GM21786 (cell line): ENCODE measurements around the gene FGF12.
A peak's percentile ranks its signal among the peaks of the same experiment; 100 is the strongest.
"Not testable (repeated sequence)": the region's sequence is repeated elsewhere in the genome, so short reads cannot be mapped to it uniquely, and the experiment has no call there.

ENCODE experiments used
- ATAC-seq: cut with Tn5 transposase; IDR thresholded peaks from one replicate; pipeline ENCODE4 v1.9.1; 2021; ENCODE audit not compliant: unreplicated experiment

FGF12 gene

DNA sequence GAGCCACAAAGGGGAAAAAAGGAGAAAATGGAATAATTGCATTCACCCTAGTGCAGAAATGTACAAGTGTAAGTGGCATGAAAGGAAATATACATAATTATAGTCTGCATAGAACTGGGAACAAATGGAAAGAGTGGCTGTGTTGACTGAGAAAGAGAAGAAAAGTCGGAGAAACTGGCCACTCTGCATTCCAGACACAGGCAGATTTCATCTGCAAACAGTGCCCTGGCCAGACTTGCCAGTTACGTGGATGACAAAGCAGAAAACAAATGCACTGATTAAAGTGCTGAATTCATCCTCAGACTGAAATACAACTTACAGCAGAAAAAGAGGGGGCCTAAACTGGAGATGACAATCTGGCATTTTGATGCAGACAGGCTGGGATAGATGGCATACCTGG, 129.8 kb downstream of the FGF12 start:
- no peak for ATAC-seq

DNA sequence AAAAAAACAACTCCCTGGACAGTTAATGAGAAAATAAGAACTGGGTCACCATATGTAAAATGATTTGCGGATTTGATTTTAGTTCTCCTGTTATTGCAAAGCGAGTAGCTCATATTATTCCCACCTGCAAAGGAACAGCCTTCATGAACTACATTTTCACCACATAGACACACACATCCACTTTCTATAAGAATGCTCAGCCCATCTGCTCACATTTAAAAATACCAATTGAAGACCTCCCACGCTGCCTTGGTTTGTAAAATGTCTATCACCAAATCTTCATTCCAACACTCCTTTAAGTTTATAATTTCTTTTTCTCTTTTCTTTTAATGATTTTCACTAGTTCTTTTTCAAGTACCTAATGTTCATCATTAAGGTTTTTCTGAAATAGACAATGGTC, 148.6 kb downstream of the FGF12 start:
- ATAC-seq = no peak

GRCh38 chr3:192577811-192578210, 149.5 kb downstream of the FGF12 start:
- no peak for ATAC-seq

GRCh38 chr3:192577271-192577670, 150.1 kb downstream of the FGF12 start:
- no peak for ATAC-seq

GRCh38 chr3:192576704-192577103, 150.6 kb downstream of the FGF12 start:
- ATAC-seq = not testable (repeated sequence)

DNA sequence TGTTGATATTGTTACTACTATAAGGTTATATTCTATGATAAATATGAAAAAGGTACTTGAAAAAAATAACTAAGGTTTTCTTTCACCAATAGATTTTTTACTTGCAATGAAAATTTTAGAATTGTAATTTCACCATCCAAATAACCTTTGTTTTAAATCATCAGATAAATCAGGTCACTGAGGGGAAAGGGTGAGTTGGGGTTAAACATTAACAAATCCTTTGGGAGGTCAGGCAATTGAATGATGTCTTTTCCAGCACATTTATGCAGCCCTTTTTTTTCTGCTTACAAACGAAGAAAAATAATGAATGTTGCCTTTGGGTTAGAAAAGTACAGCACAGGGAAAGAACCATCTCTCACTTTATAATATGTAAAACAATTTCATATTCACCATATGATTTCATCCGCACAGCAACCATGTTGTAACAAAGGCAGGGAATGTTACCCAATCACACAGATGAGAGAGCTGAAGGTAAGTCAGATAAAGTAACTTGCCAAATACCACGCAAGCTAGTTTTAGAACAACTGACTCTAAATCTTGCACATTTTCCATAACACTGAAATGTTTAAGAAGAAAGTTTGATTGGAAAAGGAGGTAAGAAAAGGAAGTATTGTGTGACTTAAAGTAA, 151.3 kb downstream of the FGF12 start:
- ATAC-seq = no peak

- no peak for ATAC-seq
These were observed 154.1 kb downstream of the FGF12 start for GRCh38 chr3:192573240-192573639.

DNA sequence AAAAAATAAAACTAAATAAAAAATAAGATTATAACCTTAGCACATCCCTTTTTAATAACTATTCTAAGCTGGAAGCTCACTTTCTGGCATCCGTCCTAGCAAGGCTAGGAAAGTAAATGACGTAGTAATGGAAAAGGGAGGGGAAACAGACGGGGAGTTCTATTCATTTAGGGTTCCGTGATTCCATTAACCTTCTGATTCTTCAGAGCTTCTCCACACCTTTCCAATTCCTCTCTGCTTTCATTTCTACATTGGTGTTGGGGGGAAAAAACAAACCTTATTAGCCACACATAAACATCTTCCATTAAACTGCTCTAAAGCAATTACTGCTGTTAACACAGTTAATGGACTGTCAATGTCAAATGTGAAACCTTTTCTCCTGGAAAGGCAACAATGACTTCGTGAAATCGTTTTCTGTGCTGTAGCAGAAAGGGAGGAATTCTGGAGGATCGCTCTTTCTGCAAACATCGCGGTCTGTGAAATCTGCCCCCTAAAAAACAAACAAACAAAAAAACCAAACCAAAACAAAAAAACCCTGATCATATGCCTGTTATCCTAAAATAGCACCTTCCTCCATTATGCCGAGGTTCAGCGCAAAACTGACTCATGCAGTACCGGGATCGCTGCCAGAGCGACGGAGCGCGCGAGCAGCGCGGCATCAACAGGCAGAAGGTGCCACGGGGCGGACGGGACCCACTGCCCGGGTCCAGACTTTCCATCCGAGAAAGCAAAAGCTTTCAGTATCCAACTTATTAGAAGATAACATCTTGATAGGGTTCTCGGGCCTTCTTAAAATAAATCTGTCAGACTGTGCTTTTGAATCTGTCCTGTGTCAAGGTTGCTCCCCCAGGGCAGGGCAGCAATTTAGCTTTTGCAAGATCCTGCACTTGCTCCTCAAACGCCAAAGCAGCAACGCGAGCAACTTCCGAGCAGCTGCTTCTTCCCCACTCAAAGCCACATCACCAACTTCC, 156.2 kb downstream of the FGF12 start:
- no peak for ATAC-seq

DNA sequence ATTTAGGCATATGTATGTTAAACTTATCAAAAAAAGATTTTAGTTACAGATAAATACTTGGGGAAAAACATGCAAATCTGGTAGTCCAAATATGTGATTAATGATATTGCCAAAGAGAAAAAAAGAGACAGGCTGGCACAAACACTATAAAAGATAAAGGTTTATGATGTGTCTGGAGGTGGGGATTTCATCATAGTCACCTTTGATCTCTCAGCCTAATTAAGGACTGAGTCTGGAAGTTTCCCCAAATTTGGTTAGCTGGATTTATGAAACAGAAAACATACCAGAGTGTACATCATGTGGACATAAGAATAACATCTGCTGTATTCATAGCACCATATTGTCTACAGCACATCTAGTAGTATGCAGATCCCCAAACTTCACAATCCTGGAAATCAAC, 157.0 kb downstream of the FGF12 start:
- ATAC-seq = no peak

GRCh38 chr3:192566706-192567290, 160.5 kb downstream of the FGF12 start:
- ATAC-seq = peak; percentile 77

DNA sequence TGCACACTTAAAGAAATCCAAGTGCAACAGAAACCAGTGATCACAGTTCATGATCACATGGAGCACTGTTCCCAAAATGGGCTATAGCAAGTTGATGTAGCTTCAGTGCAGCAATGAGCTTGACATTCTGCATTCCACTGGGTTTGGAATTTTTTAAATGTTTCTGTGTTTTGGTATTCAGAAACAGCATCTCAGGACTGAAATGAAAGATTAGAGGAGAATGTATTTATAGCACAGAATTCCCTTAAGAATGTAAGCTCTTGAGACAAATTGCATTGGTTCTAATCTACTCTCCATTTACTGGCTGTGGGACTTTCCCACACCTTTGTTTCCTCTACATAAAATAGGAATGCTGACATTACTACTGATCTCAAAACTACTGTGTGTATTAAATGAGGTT, 162.7 kb downstream of the FGF12 start:
- ATAC-seq = no peak

GRCh38 chr3:192563417-192563816, 163.9 kb downstream of the FGF12 start:
- no peak for ATAC-seq

GRCh38 chr3:192553707-192554106, 173.6 kb downstream of the FGF12 start:
- ATAC-seq = no peak

- no peak for ATAC-seq
These were observed 177.0 kb downstream of the FGF12 start for GRCh38 chr3:192550356-192550755.

GRCh38 chr3:192545333-192545732, 182.0 kb downstream of the FGF12 start:
- no peak for ATAC-seq

DNA sequence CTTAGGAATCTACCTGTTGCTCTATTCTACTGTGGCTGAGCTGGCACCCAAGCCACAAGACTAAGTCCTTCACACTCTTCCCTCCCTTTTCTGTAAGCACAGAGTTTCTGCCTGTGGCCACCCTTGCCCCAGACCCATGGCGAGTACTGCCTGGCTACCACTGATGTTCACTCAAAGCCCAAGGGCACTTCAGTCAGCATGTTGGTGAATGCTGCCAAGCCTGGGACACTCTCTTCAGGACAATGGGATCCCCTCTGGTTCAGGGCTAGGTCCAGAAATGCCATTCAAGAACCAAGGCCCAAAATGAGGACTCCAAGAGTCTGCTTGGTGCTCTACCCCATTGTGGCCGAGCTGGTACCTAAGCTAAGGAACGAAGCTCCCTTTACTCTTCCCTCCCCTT, 184.2 kb downstream of the FGF12 start:
- ATAC-seq = no peak

- ATAC-seq = no peak
These were observed 210.5 kb downstream of the FGF12 start for GRCh38 chr3:192516820-192517219.

GRCh38 chr3:192515664-192516045, 211.7 kb downstream of the FGF12 start:
- ATAC-seq = no peak

GRCh38 chr3:192514754-192515663, 212.3 kb downstream of the FGF12 start:
- ATAC-seq = no peak

GRCh38 chr3:192514081-192514753, 213.1 kb downstream of the FGF12 start:
- ATAC-seq = no peak
